ENCODE results near the gene FGF8. TPM values are rescaled to one million over a fixed set of nuclear protein-coding genes. Genes with fewer than 3 reads are reported as not detected.

The FGF8 gene
- total RNA-seq, 1 donor from 2014 or later, result 17.6 TPM

DNA sequence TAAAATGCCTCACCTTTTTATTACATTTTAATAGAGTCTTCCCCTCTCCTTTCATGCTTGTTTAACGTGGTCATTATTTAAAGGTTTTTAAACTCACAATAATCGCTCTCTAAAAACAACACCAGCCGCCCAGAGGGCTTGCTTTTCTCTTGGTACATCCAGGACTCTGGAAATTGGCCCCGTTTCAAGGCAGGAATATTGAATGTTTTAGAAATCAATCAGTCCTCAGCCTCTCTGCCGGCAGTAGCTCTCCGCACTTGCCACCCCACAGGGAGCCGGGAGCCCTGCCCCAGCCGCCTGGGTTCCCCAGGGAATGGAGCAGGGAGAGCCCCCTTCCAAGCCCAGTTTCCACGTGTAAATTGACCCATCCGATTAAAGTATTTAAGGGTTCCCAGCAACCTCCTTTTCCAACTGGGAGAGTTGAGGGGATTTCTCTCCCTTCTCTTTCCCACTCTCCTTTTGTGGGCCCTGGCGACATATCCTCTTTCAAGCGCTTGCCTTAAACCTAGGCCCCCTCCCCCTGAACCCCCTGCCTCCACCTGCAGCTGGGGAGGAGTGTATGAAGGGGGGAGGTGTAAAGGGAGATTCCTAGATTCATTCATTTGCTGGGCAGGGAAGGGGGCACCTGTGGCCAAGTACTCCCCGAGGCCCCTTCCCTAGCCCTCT, 1.9 kb downstream of the FGF8 start:
- peaks cover 65% of the 10 kb centered on the region for H3F3A ChIP-seq (ENCODE audit: low read depth)
- H3K36me3 Mint-ChIP-seq, result no peaks in the 10 kb centered on the region
- H4K20me1 ChIP-seq (ENCODE audit: low read depth), result peaks cover 21% of the 10 kb centered on the region
- H3K9ac ChIP-seq, result no peak overlapping the region
- peak overlapping the region; percentile 74 for H3K4me3 Mint-ChIP-seq
- H3K4me3 ChIP-seq, result peak overlapping the region; percentile 59
- peaks cover 70% of the 10 kb centered on the region for H3K27me3 ChIP-seq
- H3K4me2 ChIP-seq, result peak overlapping the region; percentile 90
- DNase-seq (ENCODE audit: low spot score), result peak; percentile 44
- H3K9me3 Mint-ChIP-seq, result no peaks in the 10 kb centered on the region
- no peaks in the 10 kb centered on the region for H3K36me3 ChIP-seq
- no peaks in the 10 kb centered on the region for H3K9me3 ChIP-seq (ENCODE audit: low read depth)
- no peak overlapping the region for H2AFZ ChIP-seq (replicated peaks)
- peaks cover 61% of the 10 kb centered on the region for H3K4me1 ChIP-seq
- H3K27ac ChIP-seq, result no peak overlapping the region
- H3K27ac Mint-ChIP-seq, result no peak overlapping the region
- peaks cover 69% of the 10 kb centered on the region for H3K27me3 Mint-ChIP-seq (ENCODE audit: insufficient read depth, low read depth)
- peaks cover 58% of the 10 kb centered on the region for H3K4me1 Mint-ChIP-seq
- H3K79me2 ChIP-seq (ENCODE audit: low read depth), result no peaks in the 10 kb centered on the region
- TF ChIP-seq CTCF (IDR thresholded peaks at IDR 0.05), result no peak
- TF ChIP-seq EZH2 (IDR thresholded peaks at IDR 0.05), result peak; percentile 47
- no peak for TF ChIP-seq EZH2phosphoT487 (IDR thresholded peaks at IDR 0.05)

- H3K27me3 ChIP-seq, result peaks cover 61% of the 10 kb centered on the region
- H3K4me1 Mint-ChIP-seq, result peaks cover 62% of the 10 kb centered on the region
These were observed 2.8 kb downstream of the FGF8 start for GRCh38 chr10:101772895-101773761.

More at GRCh38 chr10:101772895-101773761, 2.8 kb downstream of the FGF8 start:
- no peak for TF ChIP-seq CTCF (IDR thresholded peaks at IDR 0.05)
- no peak for TF ChIP-seq EZH2phosphoT487 (IDR thresholded peaks at IDR 0.05)
- TF ChIP-seq EZH2 (IDR thresholded peaks at IDR 0.05), result no peak
- H3K4me3 Mint-ChIP-seq, result peak overlapping the region; percentile 74
- peak; percentile 44 for DNase-seq (ENCODE audit: low spot score)
- H3K9me3 ChIP-seq (ENCODE audit: low read depth), result no peaks in the 10 kb centered on the region
- no peak overlapping the region for H3K27ac Mint-ChIP-seq
- H3K27ac ChIP-seq, result no peak overlapping the region
- H2AFZ ChIP-seq (replicated peaks), result no peak overlapping the region
- peak overlapping the region; percentile 90 for H3K4me2 ChIP-seq
- H3K9me3 Mint-ChIP-seq, result no peaks in the 10 kb centered on the region
- peaks cover 12% of the 10 kb centered on the region for H4K20me1 ChIP-seq (ENCODE audit: low read depth)
- no peak overlapping the region for H3K9ac ChIP-seq
- H3K4me1 ChIP-seq, result peaks cover 62% of the 10 kb centered on the region
- H3K79me2 ChIP-seq (ENCODE audit: low read depth), result no peaks in the 10 kb centered on the region
- H3K36me3 ChIP-seq, result no peaks in the 10 kb centered on the region
- peaks cover 67% of the 10 kb centered on the region for H3K27me3 Mint-ChIP-seq (ENCODE audit: insufficient read depth, low read depth)
- no peaks in the 10 kb centered on the region for H3K36me3 Mint-ChIP-seq
- H3F3A ChIP-seq (ENCODE audit: low read depth), result peaks cover 60% of the 10 kb centered on the region
- H3K4me3 ChIP-seq, result peak overlapping the region; percentile 59

All from neural progenitor cell (in vitro differentiated cells).